Measurements from ENCODE around the gene CASK.

DNA sequence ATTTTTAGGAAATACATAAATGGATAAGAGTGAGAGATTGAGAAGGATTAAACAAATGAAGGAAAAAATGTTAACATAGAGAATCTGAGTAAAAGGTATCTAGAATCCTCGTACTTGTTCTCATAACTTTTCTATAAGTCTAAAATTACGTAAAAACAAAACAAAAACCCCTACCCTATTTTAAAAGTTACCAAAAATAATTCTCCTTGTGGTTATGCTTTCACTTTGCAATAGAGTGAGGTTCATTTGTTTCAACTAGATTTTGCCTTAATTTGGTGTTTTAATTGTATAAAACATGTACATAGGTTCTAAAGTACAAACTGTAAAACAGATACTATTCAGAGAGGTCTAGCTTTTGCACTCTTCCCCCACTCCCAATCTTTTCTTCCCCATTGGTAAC lies 238.4 kb downstream of the CASK start:
- TF ChIP-seq POLR2AphosphoS5 (IDR thresholded peaks at IDR 0.05) (no peak), POLR2A (IDR thresholded peaks at IDR 0.05) (no peak), CTCF (IDR thresholded peaks at IDR 0.05 in 8 of 11, conservative IDR thresholded peaks at IDR 0.05 in 3 of 11) (no peak)
